ENCODE data around the gene NFATC1. TPM values are rescaled to one million over a fixed set of nuclear protein-coding genes. Genes with fewer than 3 reads are reported as not detected.
A peak's percentile ranks its signal among the peaks of the same experiment; 100 is the strongest.

NFATC1 gene
- total RNA-seq, 2 donors from 2014 or later = 20.3 to 79.3 TPM

GRCh38 chr18:79451237-79452125 is 55.8 kb downstream of the NFATC1 start:
- Mint-ChIP-seq H3K27me3 (no peaks in the 10 kb centered on the region), H3K27ac (no peak overlapping the region), H3K4me3 (no peak overlapping the region), H3K36me3 (ENCODE audit: low read depth) (peaks cover 92% of the 10 kb centered on the region), H3K4me1 (no peaks in the 10 kb centered on the region), H3K9me3 (no peaks in the 10 kb centered on the region)
- ATAC-seq (replicated peaks) = no peak

DNA sequence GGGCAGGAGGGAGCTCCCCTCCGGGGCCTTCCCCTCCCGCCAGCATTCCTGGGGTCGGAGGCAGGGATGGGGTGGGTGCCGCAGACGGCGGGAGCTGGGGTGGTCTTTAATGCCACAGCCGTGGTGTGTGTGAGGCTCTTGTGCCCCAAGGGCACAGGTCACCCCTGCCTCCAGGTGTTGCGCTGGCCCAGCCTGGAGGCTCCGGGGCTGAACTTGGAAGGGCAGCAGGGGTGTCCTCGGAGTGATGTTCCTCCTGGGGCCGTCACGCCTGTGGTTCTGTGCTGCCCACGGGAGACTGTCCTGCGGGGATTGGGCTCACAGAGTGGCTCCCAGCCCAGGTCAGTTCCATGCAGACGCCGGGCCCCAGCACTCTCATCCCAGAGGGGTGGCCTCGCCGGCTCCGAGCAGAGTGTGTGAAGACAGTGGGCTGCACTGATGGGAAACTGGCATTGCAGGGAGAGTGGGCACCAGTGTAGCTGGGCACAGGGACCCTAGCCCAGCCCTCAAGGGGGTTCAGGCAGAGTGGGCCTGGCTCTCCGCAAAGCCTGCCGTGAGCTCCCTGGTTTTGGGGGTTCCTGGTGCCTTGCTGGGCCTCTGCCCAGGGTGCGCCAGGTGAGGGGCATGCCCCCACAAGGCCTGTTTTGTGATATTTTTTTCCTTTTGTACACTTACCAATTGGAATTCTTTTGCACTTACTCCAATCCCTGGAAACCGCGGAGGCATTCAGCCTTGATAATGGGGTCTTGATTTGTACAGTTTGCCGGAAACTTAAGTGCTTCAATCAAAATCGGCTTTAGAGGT is 56.7 kb downstream of the NFATC1 start:
- ATAC-seq (replicated peaks) = no peak
- Mint-ChIP-seq H3K27me3 (no peaks in the 10 kb centered on the region), H3K36me3 (ENCODE audit: low read depth) (peaks cover 96% of the 10 kb centered on the region), H3K9me3 (no peaks in the 10 kb centered on the region), H3K27ac (no peak overlapping the region), H3K4me3 (no peak overlapping the region), H3K4me1 (no peaks in the 10 kb centered on the region)

- Mint-ChIP-seq H3K36me3 (ENCODE audit: low read depth) (peaks cover 96% of the 10 kb centered on the region), H3K4me1 (no peaks in the 10 kb centered on the region), H3K9me3 (no peaks in the 10 kb centered on the region), H3K4me3 (no peak overlapping the region), H3K27ac (no peak overlapping the region), H3K27me3 (no peaks in the 10 kb centered on the region)
- no peak for ATAC-seq (replicated peaks)
These were observed 57.4 kb downstream of the NFATC1 start for GRCh38 chr18:79452991-79453645.

DNA sequence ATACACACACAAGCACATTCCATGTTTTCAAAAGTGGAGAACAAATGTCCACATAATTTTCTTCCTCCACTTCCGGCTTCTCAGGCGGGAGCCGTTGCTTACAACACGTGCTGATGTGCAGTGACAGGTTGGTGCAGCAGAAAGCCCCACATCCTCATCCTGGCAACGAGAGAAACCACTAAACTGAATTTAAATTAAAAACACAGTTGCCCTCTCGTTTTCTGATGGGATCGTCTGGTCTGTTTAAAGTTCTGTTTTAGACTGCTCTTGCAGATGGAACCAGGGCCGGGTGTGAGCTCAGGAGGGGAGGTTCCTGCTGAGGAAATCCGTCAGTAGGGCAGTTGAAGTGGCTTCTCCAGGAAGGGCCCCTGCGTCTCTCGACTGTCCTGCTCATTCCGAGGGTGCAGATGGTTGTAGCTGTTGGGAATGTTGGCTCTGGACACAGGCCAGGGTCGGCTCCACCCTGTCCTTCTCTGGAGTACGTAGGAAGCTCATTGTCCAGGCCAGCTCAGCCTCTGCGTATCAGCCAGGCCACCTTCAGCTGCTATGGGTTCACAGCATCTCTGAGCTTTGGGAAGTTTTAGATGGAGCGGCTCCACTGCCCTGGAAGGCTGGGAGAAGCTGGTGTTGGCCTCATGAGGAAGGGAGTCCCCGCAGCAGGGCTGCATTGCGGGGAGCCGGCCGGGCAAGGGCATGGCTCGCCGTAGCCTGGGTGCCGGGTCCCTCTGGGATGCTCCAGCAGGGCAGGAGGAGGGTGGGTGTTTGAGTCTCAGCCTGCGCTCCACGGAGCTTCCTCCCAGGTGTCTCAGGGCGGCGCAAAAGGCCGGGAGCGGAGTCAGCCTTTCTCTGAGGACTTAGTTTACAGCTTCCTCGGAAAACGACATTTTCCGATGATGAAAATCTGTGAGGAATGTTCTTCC is 58.3 kb downstream of the NFATC1 start:
- H3K4me1 Mint-ChIP-seq = no peaks in the 10 kb centered on the region
- ATAC-seq (replicated peaks) = no peak
- H3K9me3 Mint-ChIP-seq = no peaks in the 10 kb centered on the region
- H3K4me3 Mint-ChIP-seq = no peak overlapping the region
- H3K36me3 Mint-ChIP-seq (ENCODE audit: low read depth) = peaks cover 94% of the 10 kb centered on the region
- H3K27me3 Mint-ChIP-seq = no peaks in the 10 kb centered on the region
- no peak overlapping the region for H3K27ac Mint-ChIP-seq

- no peaks in the 10 kb centered on the region for H3K27me3 Mint-ChIP-seq
- peaks cover 92% of the 10 kb centered on the region for H3K36me3 Mint-ChIP-seq (ENCODE audit: low read depth)
- no peak overlapping the region for H3K27ac Mint-ChIP-seq
- no peak for ATAC-seq (replicated peaks)
- H3K9me3 Mint-ChIP-seq = no peaks in the 10 kb centered on the region
- H3K4me1 Mint-ChIP-seq = no peaks in the 10 kb centered on the region
- H3K4me3 Mint-ChIP-seq = no peak overlapping the region
These were observed 59.5 kb downstream of the NFATC1 start for GRCh38 chr18:79455261-79455660.

GRCh38 chr18:79456105-79456980 is 60.6 kb downstream of the NFATC1 start:
- peaks cover 89% of the 10 kb centered on the region for H3K36me3 Mint-ChIP-seq (ENCODE audit: low read depth)
- no peaks in the 10 kb centered on the region for H3K4me1 Mint-ChIP-seq
- no peaks in the 10 kb centered on the region for H3K27me3 Mint-ChIP-seq
- no peak for ATAC-seq (replicated peaks)
- no peaks in the 10 kb centered on the region for H3K9me3 Mint-ChIP-seq
- H3K4me3 Mint-ChIP-seq = no peak overlapping the region
- peak overlapping the region; percentile 22 for H3K27ac Mint-ChIP-seq

- ATAC-seq (replicated peaks) = no peak
- no peak overlapping the region for H3K4me3 Mint-ChIP-seq
- H3K4me1 Mint-ChIP-seq = no peaks in the 10 kb centered on the region
- peaks cover 87% of the 10 kb centered on the region for H3K36me3 Mint-ChIP-seq (ENCODE audit: low read depth)
- no peaks in the 10 kb centered on the region for H3K9me3 Mint-ChIP-seq
- H3K27ac Mint-ChIP-seq = peak overlapping the region; percentile 22
- no peaks in the 10 kb centered on the region for H3K27me3 Mint-ChIP-seq
These were observed 61.5 kb downstream of the NFATC1 start for GRCh38 chr18:79457239-79457638.

DNA sequence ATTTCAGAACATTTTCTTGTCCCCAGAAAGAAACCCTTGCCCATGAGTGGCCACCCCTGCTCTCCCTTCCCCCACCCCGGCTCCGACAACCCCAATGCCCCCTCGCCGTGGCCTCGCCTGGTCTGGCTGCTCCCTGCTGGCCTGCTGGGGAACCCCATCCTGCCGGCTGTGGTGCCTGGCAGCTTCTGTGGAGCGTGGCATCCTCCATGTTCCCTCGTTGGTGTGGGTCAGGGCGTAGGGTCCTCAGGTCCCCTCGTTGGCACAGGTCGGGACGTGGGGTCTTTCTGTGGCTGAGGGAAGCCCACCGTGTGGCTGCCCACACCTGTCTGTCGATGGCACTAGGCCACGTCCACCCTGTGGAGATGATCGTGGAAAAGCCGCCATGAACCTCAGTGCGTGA is 61.9 kb downstream of the NFATC1 start:
- H3K27me3 Mint-ChIP-seq = no peaks in the 10 kb centered on the region
- no peak overlapping the region for H3K27ac Mint-ChIP-seq
- peaks cover 86% of the 10 kb centered on the region for H3K36me3 Mint-ChIP-seq (ENCODE audit: low read depth)
- H3K4me1 Mint-ChIP-seq = no peaks in the 10 kb centered on the region
- ATAC-seq (replicated peaks) = no peak
- no peak overlapping the region for H3K4me3 Mint-ChIP-seq
- H3K9me3 Mint-ChIP-seq = no peaks in the 10 kb centered on the region

- H3K9me3 Mint-ChIP-seq = no peaks in the 10 kb centered on the region
- H3K4me3 Mint-ChIP-seq = no peak overlapping the region
- ATAC-seq (replicated peaks) = no peak
- peaks cover 80% of the 10 kb centered on the region for H3K36me3 Mint-ChIP-seq (ENCODE audit: low read depth)
- no peaks in the 10 kb centered on the region for H3K4me1 Mint-ChIP-seq
- H3K27me3 Mint-ChIP-seq = no peaks in the 10 kb centered on the region
- H3K27ac Mint-ChIP-seq = no peak overlapping the region
These were observed 62.6 kb downstream of the NFATC1 start for GRCh38 chr18:79458131-79458838.

GRCh38 chr18:79458917-79459803 is 63.4 kb downstream of the NFATC1 start:
- no peak overlapping the region for H3K4me3 Mint-ChIP-seq
- H3K4me1 Mint-ChIP-seq = no peaks in the 10 kb centered on the region
- H3K27ac Mint-ChIP-seq = no peak overlapping the region
- H3K27me3 Mint-ChIP-seq = no peaks in the 10 kb centered on the region
- peaks cover 78% of the 10 kb centered on the region for H3K36me3 Mint-ChIP-seq (ENCODE audit: low read depth)
- no peak for ATAC-seq (replicated peaks)
- H3K9me3 Mint-ChIP-seq = no peaks in the 10 kb centered on the region

DNA sequence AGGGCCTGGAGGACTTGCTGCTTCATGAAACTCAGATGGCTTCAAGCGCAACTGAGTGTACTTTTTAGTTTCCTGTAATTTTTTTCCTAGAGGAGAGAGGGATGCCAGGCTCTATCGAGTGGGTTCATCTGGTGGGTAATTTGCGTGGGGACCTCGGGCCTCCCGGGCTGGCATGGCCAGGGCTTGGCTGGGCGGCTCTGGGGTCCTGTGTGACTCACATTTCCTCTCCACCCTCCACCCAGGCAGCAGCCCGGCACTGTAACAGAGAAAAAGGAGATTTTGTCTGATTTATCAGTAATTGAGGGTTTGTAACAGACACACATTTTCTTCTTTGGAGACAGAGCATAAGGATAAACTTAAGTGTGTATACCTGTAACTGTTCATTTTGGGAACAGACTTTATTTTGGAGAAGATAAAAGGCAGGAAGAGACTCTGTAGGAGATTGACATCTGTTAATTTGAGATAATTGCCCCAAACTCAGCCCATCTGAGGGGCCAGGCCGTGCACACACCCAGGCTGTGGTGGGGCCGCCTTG is 64.3 kb downstream of the NFATC1 start:
- no peak for ATAC-seq (replicated peaks)
- no peaks in the 10 kb centered on the region for H3K9me3 Mint-ChIP-seq
- H3K4me1 Mint-ChIP-seq = no peaks in the 10 kb centered on the region
- peaks cover 75% of the 10 kb centered on the region for H3K36me3 Mint-ChIP-seq (ENCODE audit: low read depth)
- H3K4me3 Mint-ChIP-seq = no peak overlapping the region
- H3K27ac Mint-ChIP-seq = no peak overlapping the region
- H3K27me3 Mint-ChIP-seq = no peaks in the 10 kb centered on the region

All from activated T-helper 17 cell treated with anti-CD3 and anti-CD28 coated beads, Interleukin-2, amount 50 U/mL, for 72 hours (primary cell).